Body of pancreas (tissue), 4 donors: ENCODE data around the gene SPATA16. TPM values are rescaled to one million over a fixed set of nuclear protein-coding genes. Genes with fewer than 3 reads are reported as not detected.
"Not testable (repeated sequence)": the region's sequence is repeated elsewhere in the genome, so short reads cannot be mapped to it uniquely, and the experiment has no call there.

Experiments used
- ATAC-seq: fragments of 150-250 bp; one replicate; pipeline ENCODE4 v1.9.1; 2016
- DNase-seq, 4 donors: peaks; one replicate each; pipeline ENCODE4 v3.0.0-alpha.2; 2019
- H3K27ac ChIP-seq, 4 donors: fragments of 200-600 bp; sonication (generic); 1 replicate in 3 of 4; 2 replicates in 1 of 4; pipeline versions ENCODE4 v1.5.1 to v1.6.1; 2016 to 2019; ENCODE audit warnings: mild to moderate bottlenecking in 1 of 4, mixed read lengths in 1 of 4, moderate library complexity in 1 of 4
- H3K27me3 ChIP-seq, 2 donors: fragments of 200-600 bp; sonication (generic); one replicate each; pipeline ENCODE4 v1.6.0; 2016; ENCODE audit warnings: mild to moderate bottlenecking in 1 of 2
- H3K36me3 ChIP-seq, 2 donors: fragments of 200-600 bp; sonication (generic); replicated peaks in 1 of 2; 2 replicates each; pipeline ENCODE4 v1.5.1; 2016; ENCODE audit warnings: low read depth in 2 of 2; ENCODE audit not compliant: insufficient read depth in 1 of 2
- H3K4me1 ChIP-seq: fragments of 200-600 bp; sonication (generic); one replicate; pipeline ENCODE4 v1.6.0; 2016
- H3K4me3 ChIP-seq, 2 donors: fragments of 200-600 bp; sonication (generic); 1 replicate in 1 of 2; 2 replicates in 1 of 2; pipeline ENCODE4 v1.5.1; 2016 to 2019
- H3K9me3 ChIP-seq, 3 donors: fragments of 200-600 bp; sonication (generic); 1 replicate in 2 of 3; 2 replicates in 1 of 3; pipeline ENCODE4 v1.5.1; 2016
- POLR2A ChIP-seq, 3 donors: fragments of 450-650 bp; IDR thresholded peaks; one replicate each; pipeline ENCODE4 v1.6.1; 2016; ENCODE audit warnings: antibody characterized with exemption in 3 of 3, mild to moderate bottlenecking in 2 of 3
- WGBS, 2 donors: methylation state at CpG; one replicate each; pipeline ENCODE4 v1.1.5; 2017; 5-methylcytosine and 5-hydroxymethylcytosine counted together
- intact Hi-C: fragments of 100-400 bp; cut with DNase I; formaldehyde crosslinking; loops from one replicate; pipeline ENCODE4 v1.15.1; 2023
- total RNA-seq, 2 donors: library from RNA; depleted of rRNA; stranded (reverse); fragments of >200 nt; gene quantifications; one replicate each; pipeline ENCODE4 v1.1.0, GENCODE V29; 2016
- TF ChIP-seq, protein P1 (sequence below), 7 experiments: fragments of 450-650 bp in 4 of 7; fragments of 200-600 bp in 3 of 7; sonication (generic) in 3 of 7; IDR thresholded peaks; one replicate each; pipeline ENCODE4 v1.5.1; 2016 to 2019; ENCODE audit warnings: antibody characterized with exemption in 7 of 7

SPATA16 gene
- total RNA-seq, 2 donors from 2014 or later: not detected

DNA sequence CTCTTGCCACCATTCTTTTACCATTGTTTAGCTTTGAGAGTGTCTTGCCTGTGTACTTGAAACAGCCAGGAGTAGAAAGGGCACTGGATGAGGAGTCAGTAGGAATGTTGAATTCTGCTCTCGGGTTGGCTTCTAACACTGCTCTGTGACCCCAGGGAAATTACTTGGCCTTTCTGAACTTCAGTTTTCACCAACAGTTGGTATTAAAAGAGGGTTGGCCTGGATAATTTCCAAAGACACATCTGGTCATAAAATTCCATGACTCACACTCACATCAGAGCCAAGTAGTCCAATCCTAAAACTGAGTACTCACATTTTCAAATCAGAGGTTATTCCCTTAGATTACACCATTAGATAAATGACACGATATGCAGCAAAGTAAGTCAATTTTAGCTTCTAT lies 248.9 kb downstream of the SPATA16 start:
- ATAC-seq: no peak
- no peaks in the 10 kb centered on the region for H3K27me3 ChIP-seq

DNA sequence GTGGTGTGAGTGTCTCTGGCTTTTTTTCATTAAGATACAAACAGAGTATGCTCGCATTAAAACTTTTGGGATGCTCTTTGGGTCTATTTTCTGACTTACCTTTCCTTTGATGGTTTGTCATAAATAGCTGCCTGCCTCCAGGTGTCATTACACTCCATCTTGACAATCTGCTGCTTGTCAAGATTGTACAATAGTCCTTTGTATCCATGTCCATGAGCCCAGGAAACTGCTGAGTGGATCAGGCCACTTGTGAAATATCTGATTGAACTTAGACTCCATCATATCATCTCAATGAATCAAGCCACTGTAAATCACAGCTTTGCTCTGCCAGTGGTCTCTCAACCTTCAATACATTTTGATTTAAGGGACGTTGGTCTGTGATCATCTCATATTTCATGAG lies 255.3 kb downstream of the SPATA16 start:
- TF ChIP-seq POLR2A (IDR thresholded peaks at IDR 0.05): no peak
- TF ChIP-seq, protein P1, sequence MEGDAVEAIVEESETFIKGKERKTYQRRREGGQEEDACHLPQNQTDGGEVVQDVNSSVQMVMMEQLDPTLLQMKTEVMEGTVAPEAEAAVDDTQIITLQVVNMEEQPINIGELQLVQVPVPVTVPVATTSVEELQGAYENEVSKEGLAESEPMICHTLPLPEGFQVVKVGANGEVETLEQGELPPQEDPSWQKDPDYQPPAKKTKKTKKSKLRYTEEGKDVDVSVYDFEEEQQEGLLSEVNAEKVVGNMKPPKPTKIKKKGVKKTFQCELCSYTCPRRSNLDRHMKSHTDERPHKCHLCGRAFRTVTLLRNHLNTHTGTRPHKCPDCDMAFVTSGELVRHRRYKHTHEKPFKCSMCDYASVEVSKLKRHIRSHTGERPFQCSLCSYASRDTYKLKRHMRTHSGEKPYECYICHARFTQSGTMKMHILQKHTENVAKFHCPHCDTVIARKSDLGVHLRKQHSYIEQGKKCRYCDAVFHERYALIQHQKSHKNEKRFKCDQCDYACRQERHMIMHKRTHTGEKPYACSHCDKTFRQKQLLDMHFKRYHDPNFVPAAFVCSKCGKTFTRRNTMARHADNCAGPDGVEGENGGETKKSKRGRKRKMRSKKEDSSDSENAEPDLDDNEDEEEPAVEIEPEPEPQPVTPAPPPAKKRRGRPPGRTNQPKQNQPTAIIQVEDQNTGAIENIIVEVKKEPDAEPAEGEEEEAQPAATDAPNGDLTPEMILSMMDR (IDR thresholded peaks at IDR 0.05): peak in 1 of 7 experiments; percentile 4
- WGBS, 2 donors: 47 to 50% methylated on average over 2 of the region's 2 CpGs
- Histone ChIP-seq H3K9me3 (no peaks in the 10 kb centered on the region), H3K4me3 (no peak overlapping the region), H3K4me1 (no peaks in the 10 kb centered on the region), H3K36me3 (no peaks in the 10 kb centered on the region), H3K27ac (no peak overlapping the region), H3K27me3 (no peaks in the 10 kb centered on the region)
- DNase-seq: no peak
- intact Hi-C loops: no loop called here
- ATAC-seq: no peak

More for the DNA sequence above, 248.9 kb downstream of the SPATA16 start:
- Histone ChIP-seq H3K36me3 (no peaks in the 10 kb centered on the region), H3K4me3 (no peak overlapping the region), H3K4me1 (no peaks in the 10 kb centered on the region), H3K27ac (no peak overlapping the region), H3K9me3 (no peaks in the 10 kb centered on the region)
- WGBS, 2 donors: 43 to 53% methylated on average over 2 of the region's 2 CpGs
- no peak for DNase-seq
- intact Hi-C loops: no loop called here
- TF ChIP-seq POLR2A (IDR thresholded peaks at IDR 0.05): no peak
- TF ChIP-seq, protein P1 (IDR thresholded peaks at IDR 0.05): no peak

DNA sequence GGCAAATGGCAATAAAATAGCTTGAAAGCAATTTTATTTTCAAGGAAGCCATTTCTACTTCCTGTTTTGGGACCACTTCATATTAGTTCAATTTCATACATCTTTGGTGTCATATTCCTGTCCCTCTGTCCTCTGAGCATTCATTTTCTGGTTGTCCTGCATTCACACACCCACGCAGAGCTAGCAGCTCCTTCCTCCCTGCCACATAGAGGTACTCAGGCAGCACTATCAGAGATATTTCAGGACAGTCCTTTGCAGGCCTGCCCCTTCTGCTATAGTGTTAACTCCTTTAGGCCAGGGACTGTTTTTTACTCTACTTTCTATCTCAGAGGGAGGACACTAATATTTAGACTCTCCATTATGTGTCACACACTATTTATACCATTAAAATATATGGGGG lies 258.5 kb downstream of the SPATA16 start:
- no peak for ATAC-seq
- Histone ChIP-seq H3K27ac (no peak overlapping the region), H3K4me3 (no peak overlapping the region), H3K27me3 (no peaks in the 10 kb centered on the region), H3K36me3 (no peaks in the 10 kb centered on the region), H3K4me1 (no peaks in the 10 kb centered on the region), H3K9me3 (peaks cover 0 to 7% (median 0%) of the 10 kb centered on the region in 3 donors)
- DNase-seq: no peak
- TF ChIP-seq, protein P1 (IDR thresholded peaks at IDR 0.05): no peak
- TF ChIP-seq POLR2A (IDR thresholded peaks at IDR 0.05): no peak
- intact Hi-C loops: no loop called here
- 40 to 57% methylated on average over 1 of the region's 1 CpG for WGBS, 2 donors

DNA sequence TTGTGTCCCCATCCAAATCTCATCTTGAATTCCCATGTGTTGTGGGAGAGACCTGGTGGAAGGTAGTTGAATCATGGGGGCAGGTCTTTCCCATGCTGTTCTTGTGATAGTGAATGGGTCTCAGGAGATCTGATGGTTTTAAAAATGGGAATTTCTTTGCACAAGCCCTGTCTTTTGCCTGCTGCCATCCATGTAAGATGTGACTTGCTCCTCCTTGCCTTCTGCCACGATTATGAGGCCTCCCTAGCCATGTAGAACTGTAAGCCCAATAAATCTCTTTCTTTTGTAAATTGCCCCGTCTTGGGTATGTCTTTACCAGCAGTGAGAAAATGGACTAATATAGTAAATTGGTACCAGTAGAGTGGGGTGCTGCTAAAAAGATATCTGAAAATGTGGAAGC lies 261.7 kb downstream of the SPATA16 start:
- H3K36me3 ChIP-seq, H3K4me3 ChIP-seq, ATAC-seq, H3K27ac ChIP-seq, DNase-seq, H3K27me3 ChIP-seq, intact Hi-C loops, H3K4me1 ChIP-seq, H3K9me3 ChIP-seq: not testable (repeated sequence)
- 51% methylated on average over 2 of the region's 2 CpGs for WGBS, 2 donors

DNA sequence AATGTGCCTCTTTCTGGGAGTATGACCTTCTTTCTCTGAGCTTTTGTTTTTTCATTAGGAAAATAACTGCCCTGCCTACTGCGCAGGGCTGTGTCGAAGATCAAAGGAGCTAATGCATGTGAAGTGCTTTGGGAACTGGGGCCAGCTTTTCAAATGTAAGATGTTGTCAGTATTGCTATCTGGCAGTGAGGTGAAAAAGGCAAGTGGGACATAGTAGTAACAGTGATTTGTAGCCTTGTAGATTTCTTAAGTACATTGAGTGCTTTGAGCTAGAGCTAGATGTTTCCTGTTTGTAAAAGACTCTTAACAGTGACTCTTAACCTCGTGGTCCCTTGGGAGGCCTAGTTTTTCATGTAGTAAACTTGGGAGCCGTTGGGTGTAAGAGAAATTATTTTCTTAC lies 264.0 kb downstream of the SPATA16 start:
- no peak overlapping the region for H3K27ac ChIP-seq

More for the DNA sequence above, 264.0 kb downstream of the SPATA16 start:
- DNase-seq (no peak), ATAC-seq (no peak)
- TF ChIP-seq POLR2A (IDR thresholded peaks at IDR 0.05): no peak
- TF ChIP-seq, protein P1 (IDR thresholded peaks at IDR 0.05): no peak
- H3K9me3 ChIP-seq: peaks cover 0 to 7% (median 0%) of the 10 kb centered on the region in 3 donors
- H3K27me3 ChIP-seq: no peaks in the 10 kb centered on the region
- intact Hi-C loops: no loop called here
- no peaks in the 10 kb centered on the region for H3K4me1 ChIP-seq
- 48 to 49% methylated on average over 4 of the region's 4 CpGs for WGBS, 2 donors
- no peaks in the 10 kb centered on the region for H3K36me3 ChIP-seq
- H3K4me3 ChIP-seq: no peak overlapping the region
